HG03139 (cell line): ENCODE measurements around the gene ABR.

Experiments
- ATAC-seq: cut with Tn5 transposase; IDR thresholded peaks from one replicate; pipeline ENCODE4 v1.9.1; 2021; ENCODE audit not compliant: unreplicated experiment

Gene ABR

DNA sequence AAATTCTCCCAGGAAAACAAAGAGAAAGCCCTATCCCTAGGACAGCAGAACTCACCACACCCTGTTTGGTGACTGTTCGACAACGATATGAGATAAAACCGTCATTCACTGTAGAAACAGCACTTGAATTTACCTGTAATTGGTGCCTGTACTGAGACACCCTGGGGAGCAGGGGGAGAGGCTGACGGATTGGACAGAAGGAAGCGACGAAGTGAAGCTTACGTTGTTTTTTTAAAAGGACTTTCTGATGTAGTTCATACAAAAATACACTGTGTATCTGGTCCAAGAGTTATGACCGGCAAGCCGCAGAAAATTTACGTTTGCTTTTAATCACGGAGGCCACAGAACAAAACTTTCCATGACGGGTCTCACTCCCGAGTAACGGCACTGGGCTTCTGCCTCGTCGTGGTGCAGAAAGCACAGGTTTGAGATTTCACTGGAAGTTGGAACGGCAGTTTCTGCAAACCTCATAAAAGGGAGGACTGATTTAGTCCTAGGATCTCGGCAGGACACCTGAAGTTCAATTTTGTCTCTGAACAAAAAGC, 209.9 kb downstream of the ABR start:
- no peak for ATAC-seq

DNA sequence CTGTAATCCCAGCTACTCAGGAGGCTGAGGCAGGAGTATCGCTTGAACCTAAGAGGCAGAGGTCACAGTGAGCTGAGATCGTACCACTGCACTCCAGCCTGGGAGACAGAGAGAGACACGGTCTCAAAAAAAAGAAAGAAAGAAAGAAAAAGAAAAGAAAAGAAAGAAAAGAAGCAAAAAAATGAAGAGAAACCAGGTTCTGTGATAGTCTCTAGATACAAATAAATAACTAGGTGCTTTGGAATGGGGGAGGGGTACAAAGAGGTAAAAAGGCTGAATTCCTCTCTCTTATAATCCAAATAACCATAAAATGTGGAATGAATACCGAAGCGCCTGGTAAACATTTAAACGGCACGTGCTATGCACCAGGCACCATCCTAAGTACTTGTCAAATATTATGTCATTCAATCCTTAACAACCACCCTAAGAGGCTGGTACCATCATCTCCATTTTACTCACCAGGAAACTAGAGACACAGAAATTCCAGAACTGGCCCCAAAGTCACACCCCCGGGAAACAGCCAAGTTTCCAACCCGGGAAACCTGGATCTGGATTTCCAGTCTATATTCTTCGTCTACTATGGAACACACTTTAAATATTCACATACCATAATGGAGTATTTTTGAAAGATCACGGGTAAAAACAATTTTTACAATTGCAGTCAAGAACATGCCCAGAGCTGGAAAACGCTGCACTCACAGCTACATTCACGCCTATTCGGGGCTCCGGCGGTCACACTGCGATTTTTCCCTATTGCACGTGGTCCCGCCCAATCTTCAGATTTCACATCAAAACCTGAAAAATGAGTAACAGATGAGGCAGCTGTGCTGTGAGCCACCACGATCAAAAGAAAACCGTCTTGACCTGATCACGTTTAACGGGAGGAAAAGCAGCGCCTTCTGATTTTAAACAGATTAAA, 210.7 kb downstream of the ABR start:
- no peak for ATAC-seq

DNA sequence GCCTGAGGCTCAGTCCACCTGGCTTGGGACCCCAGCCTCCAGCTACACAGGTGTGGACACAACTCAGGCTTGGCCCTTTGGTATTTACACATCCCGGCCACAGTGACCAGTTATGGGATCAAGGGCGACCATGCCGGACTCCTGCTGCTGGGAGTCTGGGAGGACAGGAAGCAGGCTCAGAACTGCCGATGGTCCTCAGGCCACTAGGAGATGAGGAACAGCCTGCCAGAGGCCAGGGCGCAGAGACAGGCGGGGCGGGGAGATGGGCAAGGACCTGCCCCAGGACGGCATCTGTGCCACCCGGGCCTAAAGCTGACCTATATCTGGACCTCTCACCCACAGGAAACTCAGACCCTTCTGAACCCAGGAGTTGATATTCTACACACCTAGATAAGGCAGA, 212.7 kb downstream of the ABR start:
- ATAC-seq, result no peak

DNA sequence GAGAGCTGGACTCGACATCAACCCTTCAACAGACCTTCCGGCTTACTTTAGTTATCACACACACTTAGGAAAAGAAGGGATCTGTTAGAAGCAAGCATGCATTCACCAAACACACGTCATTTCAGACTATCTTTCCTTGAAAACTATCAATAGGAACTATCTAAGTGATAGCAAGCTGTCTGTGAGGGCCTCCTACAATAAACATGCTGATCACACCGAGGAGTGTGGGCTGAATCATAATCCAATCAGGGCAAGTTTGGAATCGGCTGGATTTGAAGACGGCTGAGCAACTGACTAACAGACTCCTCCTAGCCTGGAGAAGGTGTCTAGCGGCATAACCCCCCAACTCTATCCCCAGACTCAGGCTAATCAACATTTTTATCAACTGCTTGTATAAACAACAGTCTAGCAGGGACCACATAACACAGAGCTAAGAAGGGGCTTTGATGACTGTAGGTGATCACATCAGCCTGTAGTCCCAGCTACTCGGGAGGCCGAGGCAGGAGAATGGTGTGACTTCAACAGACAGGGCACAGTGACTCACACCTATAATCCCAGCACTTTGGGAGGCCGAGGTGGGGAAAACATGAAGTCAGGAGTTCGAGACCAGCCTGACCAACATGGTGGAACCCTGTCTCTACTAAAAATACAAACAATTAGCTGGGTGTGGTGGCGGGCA, 214.3 kb downstream of the ABR start:
- ATAC-seq, result no peak

DNA sequence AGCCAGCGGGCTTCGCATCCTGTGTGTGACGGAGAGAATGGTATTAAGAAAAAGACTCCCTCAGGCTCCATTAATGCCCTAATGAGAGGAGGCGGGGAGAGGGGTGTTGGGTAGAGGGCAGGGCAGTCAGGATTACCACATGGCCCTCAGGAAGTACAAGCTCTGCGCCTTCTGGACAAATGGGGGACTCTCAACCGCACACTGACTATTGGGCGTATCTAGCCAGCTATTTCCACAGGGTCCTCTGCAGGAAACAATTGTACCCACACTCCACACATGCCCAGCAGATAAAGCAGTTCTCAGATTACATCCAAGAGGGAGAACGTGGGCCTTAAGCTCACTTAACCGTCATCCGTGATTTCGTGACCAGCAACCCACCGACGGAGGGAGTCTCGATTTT, 214.9 kb downstream of the ABR start:
- no peak for ATAC-seq

DNA sequence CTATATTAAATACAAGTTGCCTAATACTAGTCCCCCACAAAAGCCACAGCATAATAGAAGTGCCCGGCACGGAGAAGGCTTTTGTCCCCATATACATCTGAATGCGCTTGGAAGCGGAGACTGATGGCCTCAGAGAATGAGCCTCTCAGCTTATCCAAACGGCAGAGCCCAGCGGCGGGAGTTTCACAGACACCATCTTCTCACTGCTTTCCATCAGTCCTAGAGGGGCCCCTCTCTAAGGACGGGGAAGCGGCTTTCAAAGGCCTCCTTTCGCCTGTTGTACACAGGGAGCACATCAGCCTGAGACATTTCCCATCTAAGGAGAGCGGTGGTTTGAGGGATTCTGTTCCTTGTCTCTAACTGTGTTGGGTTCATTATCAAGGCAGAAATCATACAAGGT, 217.1 kb downstream of the ABR start:
- ATAC-seq, result no peak

DNA sequence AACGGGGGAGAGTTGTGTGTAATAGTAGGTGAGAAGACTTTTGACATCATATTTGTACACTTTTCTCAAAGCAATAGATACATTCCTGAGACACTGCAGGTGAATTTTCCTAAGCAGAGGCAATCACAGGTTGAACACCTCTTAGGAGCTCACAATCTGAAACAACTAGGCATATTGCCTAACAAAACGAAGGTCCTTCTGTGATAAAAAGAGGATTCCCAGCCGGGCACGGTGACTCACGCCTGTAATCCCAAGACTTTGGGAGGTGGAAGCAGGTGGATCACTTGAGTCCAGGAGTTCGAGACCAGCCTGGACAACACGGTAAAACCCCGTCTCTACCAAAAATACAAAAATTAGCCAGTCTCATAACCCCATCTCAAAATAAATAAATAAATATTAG, 217.6 kb downstream of the ABR start:
- ATAC-seq, result no peak

DNA sequence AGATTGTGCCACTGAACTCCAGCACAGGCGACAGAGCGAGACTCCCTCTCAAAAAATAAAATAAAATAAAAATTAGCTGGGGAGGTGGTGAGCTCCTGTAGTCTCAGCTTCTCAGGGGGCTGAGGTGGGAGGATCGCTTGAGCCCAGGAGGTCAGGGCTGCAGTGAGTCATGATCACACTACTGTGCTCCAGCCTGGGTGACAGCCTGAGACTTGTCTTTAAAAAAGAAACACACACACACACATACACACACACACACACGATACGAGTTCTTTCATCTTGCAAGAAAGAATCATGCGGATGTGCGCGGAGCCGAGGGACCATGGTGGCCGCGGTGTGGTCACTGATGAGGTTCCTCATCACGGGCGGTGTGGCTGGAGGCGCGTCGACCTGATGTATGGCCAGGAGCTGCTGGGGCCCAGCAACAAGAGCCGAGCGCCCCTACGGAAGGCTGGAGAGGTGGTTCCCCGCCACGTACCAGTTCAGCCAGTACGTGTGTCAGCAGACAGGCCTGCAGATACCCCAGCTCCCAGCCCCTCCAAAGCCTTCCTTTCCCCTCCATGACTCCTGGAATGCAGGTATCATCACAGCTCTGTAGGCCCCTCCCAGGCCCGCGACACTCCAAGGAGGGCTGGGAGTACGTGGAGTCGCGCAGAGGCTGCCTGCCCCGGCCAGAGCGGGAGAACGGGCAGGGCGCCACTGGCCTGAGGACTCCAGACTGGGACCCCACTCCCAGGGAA, 220.9 kb downstream of the ABR start:
- no peak for ATAC-seq

DNA sequence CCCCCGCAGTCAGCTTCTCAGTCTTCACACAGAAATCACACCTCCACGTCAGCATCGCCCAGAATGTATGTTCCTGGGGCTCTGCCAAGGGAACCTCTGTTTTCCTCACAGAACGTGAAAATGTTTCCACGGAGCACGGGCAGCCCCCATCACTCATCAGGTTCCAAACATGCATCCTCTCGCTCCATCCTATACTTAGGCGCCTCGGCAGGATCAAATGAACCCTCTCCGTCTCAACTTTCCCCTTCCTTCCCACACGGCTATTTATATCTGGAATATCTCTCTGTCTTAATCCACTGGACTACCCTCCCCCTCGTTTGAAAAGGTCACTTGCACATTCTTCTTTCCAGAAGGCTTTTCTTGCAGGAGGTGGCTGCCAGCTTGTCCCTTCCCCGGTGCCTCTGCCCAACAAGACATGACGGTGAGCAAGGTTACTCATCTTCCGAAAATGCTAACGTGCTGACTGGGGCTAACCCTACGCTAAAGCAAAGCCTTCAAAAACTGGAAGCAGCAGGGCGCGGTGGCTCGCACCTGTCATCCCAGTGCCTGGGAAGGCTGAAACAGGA, 221.8 kb downstream of the ABR start:
- ATAC-seq, result no peak

DNA sequence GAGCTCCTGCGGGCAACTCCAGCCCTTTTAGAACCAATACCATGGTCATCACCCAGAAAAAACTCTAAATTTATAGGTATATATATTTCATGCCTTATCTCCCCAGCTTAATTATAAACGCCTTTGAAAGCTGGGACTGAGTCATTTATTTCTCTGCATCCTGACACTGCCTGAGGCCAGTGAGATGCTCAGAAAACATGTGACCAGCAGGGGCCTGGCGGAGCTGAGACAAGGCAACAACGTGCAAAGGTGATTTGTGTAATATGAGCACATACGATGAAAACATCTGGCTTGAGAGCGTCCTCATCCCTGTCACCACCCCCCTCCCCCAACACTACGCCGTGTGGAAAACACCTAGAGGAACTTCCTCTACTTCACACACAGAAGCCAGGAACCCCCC, 222.9 kb downstream of the ABR start:
- ATAC-seq, result no peak

DNA sequence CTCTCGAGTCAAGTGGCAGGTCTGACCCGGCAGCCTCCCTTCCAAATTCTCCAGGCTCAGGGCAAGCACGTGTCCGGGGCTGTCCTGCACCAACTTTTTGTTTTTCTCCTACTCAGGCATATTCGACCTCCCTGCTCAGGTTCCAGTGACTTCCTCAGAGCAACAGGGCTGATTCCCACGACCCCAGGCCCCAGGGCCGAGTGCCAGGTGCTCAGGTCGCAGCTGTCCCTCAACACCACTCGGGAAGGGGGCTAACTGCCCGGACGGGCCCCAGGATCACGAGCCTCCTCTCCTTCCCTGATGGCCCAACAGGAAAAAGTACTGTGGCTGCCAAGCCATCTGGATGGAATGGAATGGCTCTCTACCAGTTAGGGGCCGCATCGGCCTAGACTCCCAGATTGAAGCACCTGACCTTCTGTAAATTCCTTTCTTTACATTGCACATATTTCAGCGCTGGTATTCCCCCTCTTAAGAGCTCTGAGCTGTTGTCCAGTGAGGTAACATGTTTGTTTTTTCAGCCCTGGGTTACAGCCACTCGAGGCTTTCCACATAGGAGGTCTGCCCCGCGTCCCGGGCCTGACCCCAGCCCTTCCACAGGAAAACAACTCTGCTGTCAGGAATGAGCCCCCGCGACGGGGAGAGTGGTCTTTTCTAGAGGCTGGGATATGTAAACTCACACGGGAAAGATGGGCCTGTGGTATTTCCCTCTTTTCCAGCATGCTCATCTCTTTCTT, 225.2 kb downstream of the ABR start:
- no peak for ATAC-seq

DNA sequence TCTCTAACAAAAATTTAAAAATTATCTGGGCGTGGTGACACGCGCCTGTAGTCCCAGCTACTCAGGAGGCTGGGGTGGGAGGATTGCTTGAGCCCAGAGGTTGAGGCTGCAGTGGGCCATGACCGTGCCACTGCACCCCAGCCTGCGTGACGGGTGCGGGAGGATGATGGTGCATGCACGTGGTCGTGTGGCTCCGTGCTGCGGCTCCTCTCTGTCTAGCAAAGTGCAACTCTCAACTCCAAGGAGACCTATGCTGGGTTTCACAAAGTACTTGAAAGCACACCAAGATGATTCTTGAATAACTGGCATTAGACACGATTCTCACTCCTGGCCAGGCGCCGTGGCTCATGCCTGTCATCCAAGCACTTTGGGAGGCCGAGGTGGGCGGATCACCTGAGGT, 226.0 kb downstream of the ABR start:
- ATAC-seq, result no peak
